Mucosa of gallbladder (tissue), 1 donor: ENCODE measurements around the gene CAPZB. TPM values are rescaled to one million over a fixed set of nuclear protein-coding genes. Genes with fewer than 3 reads are reported as not detected.
"Not testable (repeated sequence)": the region's sequence is repeated elsewhere in the genome, so short reads cannot be mapped to it uniquely, and the experiment has no call there.

Experiments used
- DNase-seq: peaks from one replicate; pipeline ENCODE4 v3.0.0-alpha.2; 2020; ENCODE audit warnings: low spot score
- total RNA-seq: library from RNA; stranded (reverse); gene quantifications from one replicate; pipeline ENCODE4 v1.2.1, GENCODE V29; 2021
- donor health status: DM: no; HTN: no; CAD: no.

The CAPZB gene
- total RNA-seq, 1 donor from 2014 or later = 255 TPM

DNA sequence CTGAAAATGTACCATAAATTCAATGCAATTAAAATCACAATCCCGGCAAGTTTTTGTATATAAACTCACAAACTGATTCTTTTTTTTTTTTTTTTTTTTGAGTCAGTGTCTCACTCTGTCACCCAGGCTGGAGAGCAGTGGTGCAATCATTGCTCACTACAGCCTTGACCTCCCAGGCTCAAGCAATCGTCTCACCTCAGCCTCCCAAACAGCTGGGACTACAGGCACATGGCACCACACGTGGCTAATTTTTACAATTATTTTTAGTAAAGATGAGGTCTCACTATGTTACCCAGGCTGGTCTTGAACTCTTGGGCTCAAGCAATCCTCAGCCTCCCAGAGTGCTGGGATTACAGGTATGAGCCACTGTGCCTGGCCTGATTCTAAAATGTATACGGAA is 12.1 kb upstream of the CAPZB start:
- DNase-seq = not testable (repeated sequence)

- no peak for DNase-seq
Measured at GRCh38 chr1:19496527-19496874, 11.2 kb upstream of the CAPZB start.

GRCh38 chr1:19495799-19496526 is 10.6 kb upstream of the CAPZB start:
- no peak for DNase-seq

DNA sequence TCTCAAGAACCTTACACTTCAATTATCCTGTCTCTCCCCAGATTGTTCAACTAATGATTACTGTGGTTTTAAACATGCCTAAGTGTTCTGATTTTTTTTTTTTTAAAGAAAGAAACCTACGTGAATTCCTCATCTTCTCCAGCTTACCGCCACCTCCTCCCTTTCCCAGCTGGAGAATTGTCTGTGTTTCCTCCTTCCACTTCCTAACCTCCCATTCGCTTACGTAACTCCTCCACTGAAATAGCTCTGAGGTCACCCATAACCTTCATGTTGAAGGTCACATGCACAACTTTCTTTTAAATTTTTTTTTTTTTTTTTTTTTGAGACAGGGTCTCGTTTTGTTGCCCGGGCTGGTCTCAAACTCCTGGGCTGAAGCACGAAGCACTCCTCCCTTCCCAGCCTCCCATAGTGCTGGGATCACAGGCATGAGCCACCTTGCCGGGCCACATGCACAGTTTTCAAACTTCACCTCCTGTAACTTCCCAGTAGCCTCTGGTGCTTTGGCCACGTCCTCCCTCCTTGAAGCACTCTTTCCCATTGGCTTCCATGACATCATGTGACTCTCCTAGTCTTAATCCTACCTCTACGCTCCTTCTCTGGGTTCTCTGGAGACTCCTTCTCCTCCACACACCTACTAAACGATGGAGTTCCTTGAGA is 9.8 kb upstream of the CAPZB start:
- DNase-seq = no peak

DNA sequence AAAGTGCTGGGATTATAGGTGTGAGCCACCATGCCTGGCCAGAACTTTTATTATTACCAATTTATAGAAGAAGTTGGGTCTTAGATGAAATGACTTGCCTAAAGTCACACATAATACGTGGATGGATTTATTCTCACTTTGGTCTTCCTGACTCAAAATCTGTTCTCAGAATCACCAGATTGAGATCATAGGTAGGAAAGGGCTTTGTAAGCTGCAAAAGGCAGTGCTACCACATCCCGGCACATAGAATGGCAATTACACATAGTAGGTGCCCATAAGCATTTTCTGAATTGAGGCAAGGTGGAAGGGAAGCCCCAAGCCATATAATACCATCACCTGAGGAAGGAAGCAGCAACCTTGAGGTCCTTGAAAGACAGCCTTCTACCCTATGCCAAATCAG is 8.2 kb upstream of the CAPZB start:
- DNase-seq = no peak

- no peak for DNase-seq
Measured at GRCh38 chr1:19489996-19490395, 4.7 kb upstream of the CAPZB start.

DNA sequence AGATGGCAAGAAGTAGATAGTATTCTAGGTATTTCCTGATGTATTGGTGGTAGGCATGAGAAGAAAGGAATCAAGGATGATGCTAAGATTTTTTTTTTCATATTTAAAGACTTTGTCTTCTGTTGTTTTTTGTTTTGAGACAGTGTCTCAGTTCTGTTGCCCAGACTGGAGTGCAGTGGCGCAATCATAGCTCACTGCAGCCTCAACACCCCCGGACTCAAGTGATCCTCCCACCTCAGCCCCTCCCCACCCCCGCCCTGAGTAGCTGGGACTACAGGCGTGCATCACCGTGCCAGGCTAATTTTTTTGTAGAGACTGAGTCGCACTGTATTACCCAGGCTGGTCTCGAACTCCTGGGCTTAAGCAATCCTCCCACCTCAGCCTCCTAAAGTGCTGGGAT is 2.8 kb upstream of the CAPZB start:
- no peak for DNase-seq

- DNase-seq = no peak
Measured at GRCh38 chr1:19484798-19485361, 459 bp downstream of the CAPZB start.

- no peak for DNase-seq
Measured at GRCh38 chr1:19484338-19484797, 971 bp downstream of the CAPZB start.

DNA sequence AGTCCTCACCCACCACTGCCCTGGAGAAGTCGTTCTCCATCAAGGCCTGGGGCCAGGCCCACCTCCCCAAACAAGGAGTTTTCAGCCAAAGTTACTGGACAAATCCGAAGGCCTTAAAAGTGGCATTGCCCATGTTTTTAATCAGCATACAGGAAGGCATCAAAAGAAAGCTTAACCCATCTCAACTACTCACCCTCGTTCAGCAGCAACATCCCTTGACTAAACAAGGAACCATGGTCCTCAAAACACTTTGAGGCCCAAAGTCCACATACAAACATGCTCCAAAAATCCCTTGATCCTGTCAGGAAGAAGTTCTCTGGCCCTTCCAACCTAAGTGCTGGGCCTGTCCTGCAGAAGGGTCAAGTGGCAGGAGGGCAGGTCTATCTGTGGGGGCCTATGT is 1.6 kb downstream of the CAPZB start:
- no peak for DNase-seq

DNA sequence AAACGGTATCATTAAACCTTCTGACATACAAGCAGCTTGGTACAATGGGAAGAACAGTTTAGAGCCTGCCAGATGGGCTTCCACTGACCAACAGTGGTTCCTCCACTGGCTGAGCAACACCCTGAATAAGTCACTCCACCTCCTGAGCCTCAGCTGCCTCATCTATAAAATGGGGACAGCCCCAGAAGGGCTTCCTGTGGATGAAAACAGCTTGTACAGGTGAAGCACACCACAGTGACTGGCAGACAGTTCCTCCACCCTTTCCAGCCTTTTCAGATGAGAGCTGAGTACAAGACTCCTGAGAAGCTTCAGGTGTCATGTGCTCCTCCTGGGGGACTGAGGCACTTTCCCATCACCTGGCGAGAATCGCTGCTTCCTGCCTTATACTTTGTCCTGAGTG is 2.1 kb downstream of the CAPZB start:
- no peak for DNase-seq

DNA sequence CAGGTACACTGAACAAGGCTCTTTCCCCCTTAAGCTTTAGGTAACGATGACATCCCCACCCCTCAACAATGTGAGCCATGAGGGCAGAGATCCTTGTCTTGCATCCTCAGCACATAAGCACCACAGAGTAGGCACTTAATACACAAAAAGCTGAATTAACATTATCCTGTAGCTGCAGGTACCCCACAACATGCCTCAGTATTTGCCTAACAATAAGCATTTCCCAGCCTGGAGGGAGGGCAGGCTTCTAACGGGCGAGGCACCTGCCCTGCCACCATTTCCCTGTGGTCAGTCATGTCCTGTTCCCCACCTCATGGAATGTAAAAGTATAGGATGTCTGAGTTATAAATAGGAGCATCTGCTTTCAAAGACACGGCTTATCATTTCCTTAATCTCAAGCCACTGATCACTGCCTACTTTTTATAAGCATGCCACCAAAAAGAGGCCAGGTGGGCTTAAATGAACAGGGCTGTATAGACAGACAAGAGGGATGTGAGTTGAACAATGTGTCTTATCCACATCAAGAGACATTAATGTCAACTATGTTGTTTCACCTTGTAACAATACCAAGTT is 3.4 kb downstream of the CAPZB start:
- DNase-seq = no peak

DNA sequence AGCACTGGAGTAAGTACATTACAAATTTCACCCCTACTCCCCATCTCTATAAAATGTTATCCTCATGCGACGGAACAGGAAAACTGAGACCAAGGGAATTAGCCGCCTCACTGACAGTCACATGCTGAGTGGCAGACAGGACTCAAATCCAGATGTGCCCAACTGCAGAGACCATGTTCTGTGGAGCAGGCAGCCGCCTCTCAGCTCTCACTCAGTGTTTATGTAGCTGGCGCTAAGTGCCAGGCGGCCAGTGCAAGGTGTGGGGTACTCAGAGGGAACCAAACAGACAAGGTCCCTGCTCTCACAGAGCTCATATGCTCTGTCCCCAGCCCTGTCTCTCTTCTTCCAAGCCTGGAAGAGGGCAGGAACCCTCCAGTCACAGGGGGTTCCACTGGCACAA is 5.1 kb downstream of the CAPZB start:
- no peak for DNase-seq

DNA sequence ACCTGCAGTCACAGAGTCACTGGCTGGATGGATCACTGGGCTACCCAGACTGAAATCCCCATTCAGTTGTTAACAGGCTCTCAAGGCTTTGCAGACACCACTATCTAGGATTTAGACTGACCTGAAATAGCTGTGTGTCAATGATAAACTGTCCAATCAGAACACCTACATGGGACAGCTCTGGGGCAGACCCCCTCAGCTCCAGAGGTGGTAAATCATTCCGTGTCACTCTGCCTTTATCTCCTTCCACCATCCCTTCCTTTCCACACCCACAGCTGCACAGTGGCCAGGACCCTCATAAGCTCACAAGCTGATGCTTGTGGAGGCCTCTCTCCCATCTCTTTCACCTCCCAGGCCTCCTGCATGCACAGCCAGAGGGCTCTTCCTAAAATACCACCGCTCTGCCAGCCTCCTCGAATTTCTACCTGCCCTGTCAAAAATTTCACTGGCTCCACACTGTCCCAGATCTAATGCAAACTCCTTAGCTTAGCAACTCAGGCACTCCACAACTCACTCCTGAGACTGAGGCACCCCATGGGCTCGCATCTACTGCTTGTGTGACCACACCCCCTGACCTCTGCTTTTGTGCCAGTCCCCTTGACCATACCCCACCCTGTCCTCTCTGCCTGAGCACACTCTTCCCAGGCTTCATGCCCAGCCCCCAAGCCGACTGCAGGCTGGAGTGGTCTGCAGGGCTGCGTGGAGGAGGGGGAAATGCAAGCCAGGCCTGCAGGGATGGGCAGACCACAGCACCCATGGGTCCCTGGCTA is 5.8 kb downstream of the CAPZB start:
- DNase-seq = no peak

DNA sequence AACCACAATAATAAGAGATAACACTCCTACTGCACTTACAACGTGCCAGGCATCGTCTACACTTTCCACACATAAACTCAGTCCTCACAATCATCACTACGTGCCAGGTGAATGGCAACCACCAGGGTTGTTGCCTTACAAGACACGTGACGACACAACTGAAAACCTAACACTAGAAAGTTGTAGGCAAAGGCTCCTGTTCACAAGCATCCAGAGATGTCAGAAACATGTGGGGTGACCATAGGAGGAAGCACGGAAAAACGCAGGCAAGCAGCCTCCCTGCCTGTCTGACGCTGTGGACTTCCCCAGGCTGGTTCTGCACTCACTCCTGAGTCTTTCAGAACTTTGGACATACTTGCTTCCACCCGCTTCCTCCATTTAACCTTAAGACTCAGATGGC is 7.0 kb downstream of the CAPZB start:
- no peak for DNase-seq

DNA sequence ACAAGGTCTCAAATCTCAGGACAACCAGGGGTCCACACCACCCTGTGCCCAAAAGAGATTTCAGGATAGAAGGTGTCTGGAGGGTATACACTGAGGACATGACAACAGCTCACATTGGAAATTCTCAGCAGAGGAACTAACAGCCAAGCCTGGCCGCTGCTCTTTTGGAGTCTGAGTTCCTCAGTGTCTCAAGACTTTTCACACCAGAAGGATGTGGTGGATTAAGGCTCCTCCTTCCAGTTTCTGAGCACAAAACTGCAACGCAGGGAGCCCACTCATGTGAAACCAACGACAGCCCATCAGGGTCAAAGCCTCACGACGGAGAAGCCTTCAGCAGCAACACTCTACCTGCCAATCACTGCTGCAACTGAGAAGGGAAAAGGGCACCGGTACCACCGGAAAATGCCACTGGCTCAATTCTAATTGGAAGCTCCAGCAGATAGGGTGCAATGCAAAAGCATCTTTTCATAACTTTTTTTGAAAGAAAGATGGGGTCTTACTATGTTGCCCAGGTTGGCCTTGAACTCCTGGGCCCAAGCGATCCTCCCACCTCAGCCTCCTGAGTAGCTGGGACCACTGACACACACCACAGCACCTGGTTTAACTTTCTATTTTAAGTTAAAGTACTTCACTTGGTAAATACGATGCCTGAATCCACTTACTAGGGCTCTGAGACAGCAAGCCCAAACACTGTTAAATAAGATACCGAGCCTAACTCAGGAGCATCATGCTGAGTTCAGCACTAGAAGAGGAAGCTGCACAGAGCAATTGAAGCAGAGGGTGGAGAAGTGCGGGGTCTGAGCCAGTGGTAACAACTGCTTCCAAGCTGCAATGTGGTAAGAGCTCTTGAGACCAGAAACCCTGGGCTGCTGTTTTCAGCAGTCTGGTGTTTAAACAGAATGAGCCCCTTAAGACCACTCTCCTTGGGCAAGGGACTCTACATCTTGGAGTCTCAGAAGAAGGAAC is 7.8 kb downstream of the CAPZB start:
- DNase-seq = no peak

DNA sequence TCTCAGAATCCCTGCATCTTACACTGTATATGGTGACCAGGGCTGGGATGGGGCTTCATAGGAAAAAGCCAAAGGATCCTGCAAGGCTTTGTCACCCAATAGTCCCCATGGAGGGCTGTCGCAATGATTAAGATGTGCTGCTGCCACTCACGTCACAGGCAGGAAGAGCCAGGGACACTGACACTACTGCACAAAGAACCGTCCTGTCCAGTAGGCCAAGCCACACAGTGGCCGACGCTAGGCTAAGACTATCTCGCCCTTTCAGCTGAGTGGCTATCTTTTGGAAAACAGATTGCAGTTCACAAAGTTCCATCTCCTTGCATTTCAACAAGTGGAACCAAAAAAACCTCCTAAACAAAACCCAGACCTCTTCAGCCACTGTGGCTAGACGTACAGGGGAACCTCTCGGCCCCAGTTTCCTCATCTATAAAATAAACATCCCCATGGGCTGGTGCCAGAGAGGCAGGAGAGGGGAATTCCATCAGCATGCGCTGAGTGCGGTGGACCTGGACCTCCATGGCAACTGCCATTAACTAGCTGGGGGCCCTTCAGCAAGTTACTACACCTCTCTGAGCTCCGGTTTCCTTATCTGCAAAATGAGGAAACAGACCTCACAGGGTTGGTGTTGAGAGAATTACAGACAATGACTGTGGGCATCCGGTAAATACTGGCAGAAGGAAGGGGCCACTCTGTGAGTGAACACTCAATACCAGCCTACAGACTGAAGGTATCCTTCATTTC is 8.7 kb downstream of the CAPZB start:
- no peak for DNase-seq

DNA sequence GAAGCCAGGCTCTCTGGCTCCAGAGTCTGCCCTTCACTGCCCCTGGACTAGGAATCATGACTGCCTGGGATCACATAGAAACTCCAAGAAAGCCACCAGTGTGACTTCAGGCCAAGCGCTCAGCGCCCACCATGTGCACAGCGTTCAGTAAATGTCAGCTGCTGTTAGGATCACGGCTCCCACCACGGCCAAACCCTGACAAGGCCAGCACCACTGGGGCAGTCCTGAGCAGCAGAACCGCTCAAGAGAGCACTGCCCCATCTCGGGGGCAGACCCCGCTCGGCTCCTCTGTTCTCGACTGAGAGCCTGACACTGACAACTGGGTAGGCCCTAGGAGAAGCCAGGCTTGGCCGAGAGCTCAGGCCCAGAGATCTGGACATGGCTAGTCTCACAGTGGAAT is 10.0 kb downstream of the CAPZB start:
- no peak for DNase-seq

DNA sequence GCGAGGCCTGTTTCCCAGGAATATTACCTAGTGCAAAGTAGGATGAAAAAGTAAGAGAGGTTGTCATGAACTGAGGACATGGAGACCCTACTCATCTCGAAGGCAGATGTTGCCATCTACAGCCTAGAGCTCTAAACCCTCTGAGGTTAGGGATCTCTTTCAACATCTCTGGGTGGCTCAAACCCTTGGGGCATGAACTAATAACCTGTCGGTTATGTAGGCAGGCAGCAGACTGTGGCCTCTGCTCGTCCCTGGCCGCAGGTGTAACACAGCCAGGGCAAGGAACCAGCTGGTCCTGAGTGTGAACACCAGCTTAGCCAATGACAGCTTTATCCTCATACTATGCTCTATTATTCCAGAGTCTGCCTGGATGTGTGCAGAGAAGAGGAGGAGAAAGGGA is 13.2 kb downstream of the CAPZB start:
- DNase-seq = no peak

GRCh38 chr1:19469004-19469403 is 16.3 kb downstream of the CAPZB start:
- DNase-seq = no peak
